K562 (cell line): ENCODE results near the gene AKAP3. TPM values are rescaled to one million over a fixed set of nuclear protein-coding genes. Genes with fewer than 3 reads are reported as not detected.

Source experiments
- ATAC-seq: fragments of 200-7000 bp; cut with Tn5 transposase; 3 replicates; pipeline ENCODE4 v1.9.1; 2020; ENCODE audit warnings: moderate library complexity
- BruUV-seq: library from RNA; stranded (reverse); fragments of 400-500 nt; replicated peaks from 2 replicates; lab custom pipeline; 2021; lab: Mats Ljungman, UMichigan
- CTCF ChIA-PET: fragments of 300-600 bp; formaldehyde crosslinking; extraction: SDS; loops from one replicate; lab custom pipeline; 2021; ENCODE audit warnings: low intra/inter-chr PET ratio; lab: Yijun Ruan, JAX
- POLR2A ChIA-PET: fragments of 300-600, 350-650 bp; sonication (Branson Sonifier 250); formaldehyde crosslinking; extraction: SDS; loops from one replicate; lab custom pipeline; 2021; ENCODE audit warnings: antibody characterized with exemption, inconsistent platforms; lab: Yijun Ruan, JAX
- DNase-seq, 4 experiments: peaks; one replicate each; pipeline versions ENCODE4 v3.0.0 to v3.0.0-alpha.2; 2011 to 2018; ENCODE audit warnings: low spot score in 3 of 4, mixed read lengths in 3 of 4; ENCODE audit errors: extremely low read depth in 1 of 4
- FAIRE-seq: peaks from 2 replicates; lab custom pipeline; 2011; peaks lifted over from hg19 to GRCh38; lab: Jason Lieb, UNC
- H2AFZ ChIP-seq: 2 replicates; pipeline ENCODE4 v1.6.0; 2011; ENCODE audit warnings: low read depth, low read length, control low read depth, inconsistent platforms
- H3K27ac ChIP-seq: fragments of 200-600 bp; 3 replicates; pipeline ENCODE4 v1.8.0; 2011; ENCODE audit warnings: low read depth, mild to moderate bottlenecking, control low read depth, inconsistent platforms, low read length, moderate library complexity, mixed read lengths; ENCODE audit errors: extremely low read depth
- H3K27me3 ChIP-seq, 2 experiments: fragments of 300-600 bp in 1 of 2; 2 replicates in 1 of 2; 3 replicates in 1 of 2; pipeline versions ENCODE4 v1.6.0 to v1.8.0; 2011; ENCODE audit warnings: inconsistent platforms in 2 of 2, low read length in 2 of 2, mild to moderate bottlenecking in 1 of 2, mixed read lengths in 1 of 2, moderate library complexity in 1 of 2; ENCODE audit not compliant: control insufficient read depth in 2 of 2, insufficient read depth in 2 of 2
- H3K36me3 ChIP-seq: fragments of 300-600 bp; 3 replicates; pipeline ENCODE4 v1.8.0; 2011; ENCODE audit warnings: mild to moderate bottlenecking, low read length, inconsistent platforms; ENCODE audit not compliant: control insufficient read depth, insufficient read depth
- H3K4me1 ChIP-seq, 2 experiments: fragments of 200-600 bp in 1 of 2; replicated peaks in 1 of 2; 2 replicates in 1 of 2; 3 replicates in 1 of 2; pipeline versions ENCODE4 v1.5.1 to v1.8.0; 2011; ENCODE audit warnings: inconsistent platforms in 2 of 2, low read length in 2 of 2, mild to moderate bottlenecking in 1 of 2, mixed read lengths in 1 of 2, moderate library complexity in 1 of 2; ENCODE audit not compliant: control insufficient read depth in 2 of 2, insufficient read depth in 2 of 2
- H3K4me2 ChIP-seq: 2 replicates; pipeline ENCODE4 v1.6.1; 2011; ENCODE audit warnings: low read length, control low read depth, inconsistent platforms, mixed read lengths; ENCODE audit not compliant: insufficient read depth
- H3K4me3 ChIP-seq: fragments of 200-600 bp; sonication (generic), shearing (Covaris generic); 2 replicates; pipeline ENCODE4 v1.5.1; 2016; ENCODE audit warnings: control low read depth, inconsistent platforms
- H3K79me2 ChIP-seq: fragments of 200-600 bp; 3 replicates; pipeline ENCODE4 v1.8.0; 2011; ENCODE audit warnings: low read length, inconsistent platforms; ENCODE audit not compliant: control insufficient read depth, insufficient read depth
- H3K9ac ChIP-seq, 2 experiments: 2 replicates each; pipeline versions ENCODE4 v1.6.0 to v1.6.1; 2011; ENCODE audit warnings: low read depth in 2 of 2, low read length in 2 of 2, control low read depth in 1 of 2, inconsistent platforms in 1 of 2, mild to moderate bottlenecking in 1 of 2, mixed read lengths in 1 of 2; ENCODE audit not compliant: insufficient read depth in 1 of 2
- H3K9me1 ChIP-seq: one replicate; pipeline ENCODE4 v1.6.0; 2011; ENCODE audit warnings: inconsistent platforms, mild to moderate bottlenecking, low read length, moderate library complexity; ENCODE audit not compliant: control insufficient read depth, insufficient read depth
- H3K9me3 ChIP-seq: replicated peaks from 2 replicates; pipeline ENCODE4 v1.5.1; 2011; ENCODE audit warnings: low read depth, low read length, inconsistent platforms; ENCODE audit not compliant: control insufficient read depth, insufficient read depth
- H4K20me1 ChIP-seq: replicated peaks from 2 replicates; pipeline ENCODE4 v1.6.1; 2011; ENCODE audit warnings: low read length, inconsistent platforms, mixed read lengths; ENCODE audit not compliant: control insufficient read depth, insufficient read depth
- CXXC5 ChIP-seq: fragments of 250-450 bp; sonication (Bioruptor Pico); IDR thresholded peaks from 2 replicates; pipeline ENCODE4 v1.8.0; 2022; ENCODE audit warnings: inconsistent platforms, mild to moderate bottlenecking, moderate library complexity
- ELF4 ChIP-seq: fragments of 450-650 bp; formaldehyde crosslinking; IDR thresholded peaks from 2 replicates; pipeline ENCODE4 v1.4.0; 2022; ENCODE audit warnings: missing genetic modification characterization
- FOXA1 ChIP-seq: fragments of 450-650 bp; IDR thresholded peaks from 2 replicates; pipeline ENCODE4 v1.6.1; 2016; ENCODE audit warnings: mild to moderate bottlenecking, borderline replicate concordance
- HNRNPLL ChIP-seq: fragments of 200-400 bp; formaldehyde crosslinking; IDR thresholded peaks from 2 replicates; pipeline ENCODE4 v1.6.1; 2017; ENCODE audit warnings: low read length, low read depth, mild to moderate bottlenecking; ENCODE audit not compliant: poor library complexity, severe bottlenecking
- KLF16 ChIP-seq: IDR thresholded peaks from 2 replicates; pipeline ENCODE4 v1.6.1; 2016; ENCODE audit warnings: antibody characterized with exemption
- MIER1 ChIP-seq: fragments of 450-650 bp; IDR thresholded peaks from 2 replicates; pipeline ENCODE4 v1.6.1; 2016; ENCODE audit warnings: antibody characterized with exemption, mild to moderate bottlenecking, low read depth
- NCOA4 ChIP-seq: fragments of 450-650 bp; IDR thresholded peaks from 2 replicates; pipeline ENCODE4 v1.6.1; 2018; ENCODE audit warnings: mild to moderate bottlenecking; ENCODE audit not compliant: partially characterized antibody
- NCOR1 ChIP-seq: fragments of 450-650 bp; IDR thresholded peaks from 2 replicates; pipeline ENCODE4 v1.6.1; 2016; ENCODE audit warnings: mild to moderate bottlenecking, moderate library complexity
- NR1H2 ChIP-seq: sonication (generic); formaldehyde crosslinking; IDR thresholded peaks from 2 replicates; pipeline ENCODE4 v1.4.0; 2020; ENCODE audit warnings: mild to moderate bottlenecking, missing genetic modification reagents
- PCBP1 ChIP-seq: fragments of 200-400 bp; formaldehyde crosslinking; IDR thresholded peaks from 2 replicates; pipeline ENCODE4 v1.6.1; 2018; ENCODE audit warnings: mild to moderate bottlenecking, low read depth, low read length; ENCODE audit not compliant: poor library complexity, severe bottlenecking
- RB1 ChIP-seq: fragments of 450-650 bp; IDR thresholded peaks from 2 replicates; pipeline ENCODE4 v1.6.1; 2017; ENCODE audit warnings: low read depth, mild to moderate bottlenecking
- RBM22 ChIP-seq: fragments of 200-400 bp; formaldehyde crosslinking; IDR thresholded peaks from 2 replicates; pipeline ENCODE4 v1.6.1; 2018; ENCODE audit warnings: low read length, low read depth; ENCODE audit not compliant: poor library complexity, severe bottlenecking
- RHOXF2B ChIP-seq: fragments of 250-450 bp; sonication (Bioruptor Pico); conservative IDR thresholded peaks from 2 replicates; pipeline ENCODE4 v1.5.1; 2021
- RNF2 ChIP-seq: sonication (generic); IDR thresholded peaks from 2 replicates; pipeline ENCODE4 v1.6.1; 2016
- THRAP3 ChIP-seq: fragments of 450-650 bp; IDR thresholded peaks from 2 replicates; pipeline ENCODE4 v1.6.1; 2016; ENCODE audit warnings: mild to moderate bottlenecking, inconsistent platforms, borderline replicate concordance
- ZFP1 ChIP-seq: fragments of 450-650 bp; formaldehyde crosslinking; IDR thresholded peaks from 2 replicates; pipeline ENCODE4 v1.4.0; 2020; ENCODE audit warnings: mild to moderate bottlenecking, mixed read lengths
- ZNF3 ChIP-seq: fragments of 250-450 bp; sonication (Bioruptor Pico); IDR thresholded peaks from 2 replicates; pipeline ENCODE4 v1.5.0; 2021; ENCODE audit warnings: mild to moderate bottlenecking, moderate library complexity
- ZNF77 ChIP-seq: fragments of 250-450 bp; sonication (Bioruptor Pico); IDR thresholded peaks from 2 replicates; pipeline ENCODE4 v1.5.0; 2020
- ZSCAN29 ChIP-seq: fragments of 450-650 bp; IDR thresholded peaks from 2 replicates; pipeline ENCODE4 v1.6.1; 2017
- WGBS: fragments of 100-300 bp; shearing (Covaris generic); methylation state at CpG from one replicate; pipeline ENCODE4 v1.1.6; 2016; ENCODE audit warnings: low coverage, mixed read lengths; ENCODE audit not compliant: insufficient coverage; ENCODE audit errors: missing lambda C conversion rate; 5-methylcytosine and 5-hydroxymethylcytosine counted together
- in situ Hi-C: fragments of 300-500 bp; cut with MboI; formaldehyde crosslinking; loops from 4 replicates; pipeline ENCODE4 v1.15.0; 2018; ENCODE audit warnings: inconsistent platforms, mixed read lengths
- intact Hi-C: fragments of 100-400 bp; cut with micrococcal nuclease; formaldehyde crosslinking; loops from 2 replicates; pipeline ENCODE4 v1.14.2; 2022
- polyA plus RNA-seq, 8 experiments: library from polyadenylated mRNA; depleted of rRNA in 4 of 8; stranded (reverse) in 5 of 8; unstranded in 3 of 8; fragments of >200 nt; fragmentation: Nextera tagmentation in 2 of 8; fragmentation: Illumina TruSeq in 1 of 8; extraction: Ambion mirVana in 2 of 8; extraction: Trizol in 1 of 8; gene quantifications; 2 replicates each; pipeline versions ENCODE4 v1.2.1 to v1.2.3, GENCODE V29; 2011 to 2014; ENCODE audit warnings: inconsistent platforms in 1 of 8, missing spikeins in 1 of 8
- total RNA-seq, 7 experiments: library from RNA; depleted of rRNA in 6 of 7; stranded (reverse); fragments of >200 nt in 6 of 7; fragmentation: Illumina TruSeq in 2 of 7; extraction: Trizol in 2 of 7; gene quantifications; 2 replicates each; pipeline versions ENCODE4 v1.2.1 to v1.2.3, GENCODE V29; 2011 to 2021; ENCODE audit warnings: low replicate concordance in 1 of 7
- TF ChIP-seq, protein P1 (sequence below): sonication (generic); formaldehyde crosslinking; IDR thresholded peaks from 2 replicates; pipeline ENCODE4 v1.4.0; 2020; ENCODE audit warnings: mild to moderate bottlenecking, missing genetic modification reagents
- TF ChIP-seq, protein P2 (sequence below), 2 experiments: fragments of 450-650 bp; IDR thresholded peaks; 2 replicates each; pipeline ENCODE4 v1.6.1; 2018; ENCODE audit warnings: mild to moderate bottlenecking in 2 of 2, low read depth in 1 of 2; ENCODE audit not compliant: partially characterized antibody in 2 of 2

Gene AKAP3
- total and polyA plus RNA-seq, 9 of the 15 experiments (the other 6 are each of a cell fraction or from before 2014, with no cell fraction given) = 0.17 to 2.8 (median 0.43) TPM

DNA sequence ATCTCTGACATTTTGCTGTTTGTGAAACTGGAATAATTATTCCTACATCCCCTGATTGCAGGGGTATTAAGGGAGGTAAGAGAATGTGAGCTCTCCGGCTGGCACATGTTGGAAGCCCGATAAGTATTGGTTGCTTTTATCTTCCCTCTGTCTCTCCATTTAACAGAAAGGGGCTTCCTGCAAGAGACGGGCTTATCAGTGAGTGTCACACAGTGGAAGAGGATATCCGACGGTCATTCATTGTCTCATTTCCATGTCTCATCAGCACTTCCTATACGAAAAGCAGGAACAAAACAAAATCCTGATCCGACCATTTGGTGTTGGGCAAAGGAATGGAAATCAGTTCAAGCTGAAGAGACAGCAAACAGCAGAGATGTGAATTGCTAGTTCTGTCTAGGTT lies 76.2 kb downstream of the AKAP3 start:
- BruUV-seq = no TSS peak
- no peaks in the 10 kb centered on the region for H3K27me3 ChIP-seq
- WGBS = 2% methylated on average over 6 of the region's 7 CpGs
- intact Hi-C loops (loop anchor here (10.0 kb wide), 1 partner anchor 182 kb away; no protein-coding TSS in a partner anchor), in situ Hi-C loops (no loop called here)
- no peak overlapping the region for H3K27ac ChIP-seq
- no peaks in the 10 kb centered on the region for H3K79me2 ChIP-seq
- peak in 2 of 4 experiments; percentile 53 to 62 for DNase-seq
- no peaks in the 10 kb centered on the region for H4K20me1 ChIP-seq
- POLR2A ChIA-PET = no interaction called here
- H3K36me3 ChIP-seq = no peaks in the 10 kb centered on the region
- H3K4me1 ChIP-seq = peaks cover 7 to 15% of the 10 kb centered on the region in 2 experiments; a peak in 4 of 5 replicates
- peak; percentile 83 for FAIRE-seq
- H2AFZ ChIP-seq = no peak overlapping the region; the same call in 1 of the 2 replicates
- peak overlapping the region; percentile 36 for H3K4me2 ChIP-seq
- no peak overlapping the region for H3K4me3 ChIP-seq
- peak; percentile 67 for ATAC-seq
- no peak overlapping the region for H3K9ac ChIP-seq
- CTCF ChIA-PET = no interaction called here
- no peaks in the 10 kb centered on the region for H3K9me1 ChIP-seq
- H3K9me3 ChIP-seq = no peaks in the 10 kb centered on the region
- TF ChIP-seq NCOR1 = peak; percentile 77
- no peak for TF ChIP-seq HNRNPLL
- TF ChIP-seq ZNF77 (CRISPR knock-in tag) = no peak
- TF ChIP-seq NR1H2 (CRISPR knock-in tag) = no peak
- TF ChIP-seq THRAP3 = no peak
- TF ChIP-seq RBM22 = no peak
- TF ChIP-seq RNF2 = no peak
- no peak for TF ChIP-seq RHOXF2B (CRISPR knock-in tag)
- TF ChIP-seq MIER1 = no peak
- no peak for TF ChIP-seq ZNF3 (CRISPR knock-in tag)
- TF ChIP-seq, protein P1, sequence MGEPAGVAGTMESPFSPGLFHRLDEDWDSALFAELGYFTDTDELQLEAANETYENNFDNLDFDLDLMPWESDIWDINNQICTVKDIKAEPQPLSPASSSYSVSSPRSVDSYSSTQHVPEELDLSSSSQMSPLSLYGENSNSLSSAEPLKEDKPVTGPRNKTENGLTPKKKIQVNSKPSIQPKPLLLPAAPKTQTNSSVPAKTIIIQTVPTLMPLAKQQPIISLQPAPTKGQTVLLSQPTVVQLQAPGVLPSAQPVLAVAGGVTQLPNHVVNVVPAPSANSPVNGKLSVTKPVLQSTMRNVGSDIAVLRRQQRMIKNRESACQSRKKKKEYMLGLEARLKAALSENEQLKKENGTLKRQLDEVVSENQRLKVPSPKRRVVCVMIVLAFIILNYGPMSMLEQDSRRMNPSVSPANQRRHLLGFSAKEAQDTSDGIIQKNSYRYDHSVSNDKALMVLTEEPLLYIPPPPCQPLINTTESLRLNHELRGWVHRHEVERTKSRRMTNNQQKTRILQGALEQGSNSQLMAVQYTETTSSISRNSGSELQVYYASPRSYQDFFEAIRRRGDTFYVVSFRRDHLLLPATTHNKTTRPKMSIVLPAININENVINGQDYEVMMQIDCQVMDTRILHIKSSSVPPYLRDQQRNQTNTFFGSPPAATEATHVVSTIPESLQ (CRISPR knock-in tag) = no peak
- TF ChIP-seq FOXA1 = no peak
- TF ChIP-seq, protein P2, sequence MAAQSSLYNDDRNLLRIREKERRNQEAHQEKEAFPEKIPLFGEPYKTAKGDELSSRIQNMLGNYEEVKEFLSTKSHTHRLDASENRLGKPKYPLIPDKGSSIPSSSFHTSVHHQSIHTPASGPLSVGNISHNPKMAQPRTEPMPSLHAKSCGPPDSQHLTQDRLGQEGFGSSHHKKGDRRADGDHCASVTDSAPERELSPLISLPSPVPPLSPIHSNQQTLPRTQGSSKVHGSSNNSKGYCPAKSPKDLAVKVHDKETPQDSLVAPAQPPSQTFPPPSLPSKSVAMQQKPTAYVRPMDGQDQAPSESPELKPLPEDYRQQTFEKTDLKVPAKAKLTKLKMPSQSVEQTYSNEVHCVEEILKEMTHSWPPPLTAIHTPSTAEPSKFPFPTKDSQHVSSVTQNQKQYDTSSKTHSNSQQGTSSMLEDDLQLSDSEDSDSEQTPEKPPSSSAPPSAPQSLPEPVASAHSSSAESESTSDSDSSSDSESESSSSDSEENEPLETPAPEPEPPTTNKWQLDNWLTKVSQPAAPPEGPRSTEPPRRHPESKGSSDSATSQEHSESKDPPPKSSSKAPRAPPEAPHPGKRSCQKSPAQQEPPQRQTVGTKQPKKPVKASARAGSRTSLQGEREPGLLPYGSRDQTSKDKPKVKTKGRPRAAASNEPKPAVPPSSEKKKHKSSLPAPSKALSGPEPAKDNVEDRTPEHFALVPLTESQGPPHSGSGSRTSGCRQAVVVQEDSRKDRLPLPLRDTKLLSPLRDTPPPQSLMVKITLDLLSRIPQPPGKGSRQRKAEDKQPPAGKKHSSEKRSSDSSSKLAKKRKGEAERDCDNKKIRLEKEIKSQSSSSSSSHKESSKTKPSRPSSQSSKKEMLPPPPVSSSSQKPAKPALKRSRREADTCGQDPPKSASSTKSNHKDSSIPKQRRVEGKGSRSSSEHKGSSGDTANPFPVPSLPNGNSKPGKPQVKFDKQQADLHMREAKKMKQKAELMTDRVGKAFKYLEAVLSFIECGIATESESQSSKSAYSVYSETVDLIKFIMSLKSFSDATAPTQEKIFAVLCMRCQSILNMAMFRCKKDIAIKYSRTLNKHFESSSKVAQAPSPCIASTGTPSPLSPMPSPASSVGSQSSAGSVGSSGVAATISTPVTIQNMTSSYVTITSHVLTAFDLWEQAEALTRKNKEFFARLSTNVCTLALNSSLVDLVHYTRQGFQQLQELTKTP (IDR thresholded peaks at IDR 0.05; ENCODE audit: low read depth in 1 of 2, partially characterized antibody in 2 of 2) = no peak
- TF ChIP-seq ELF4 (CRISPR knock-in tag) = no peak
- TF ChIP-seq RB1 = no peak
- TF ChIP-seq PCBP1 = no peak
- TF ChIP-seq ZSCAN29 = no peak
- peak; percentile 57 for TF ChIP-seq CXXC5
- no peak for TF ChIP-seq ZFP1
- no peak for TF ChIP-seq NCOA4
- peak; percentile 67; the same call in 1 of the 2 replicates for TF ChIP-seq KLF16
